Measurements from ENCODE around the gene AMH.

- TF ChIP-seq CTCF (conservative IDR thresholded peaks at IDR 0.05; ENCODE audit: low read depth, low read length) (peak; percentile 47), SMC3 (IDR thresholded peaks at IDR 0.05; ENCODE audit: low read depth, low read length) (no peak), POLR2A (IDR thresholded peaks at IDR 0.05; ENCODE audit: low read depth, low read length) (no peak), USF2 (IDR thresholded peaks at IDR 0.05; ENCODE audit: low read depth, low read length) (no peak), MAFK (IDR thresholded peaks at IDR 0.05; ENCODE audit: low read depth, low read length) (no peak), CEBPB (IDR thresholded peaks at IDR 0.05; ENCODE audit: low read depth, low read length) (no peak), RFX5 (IDR thresholded peaks at IDR 0.05; ENCODE audit: low read depth, low read length) (no peak), ELK1 (IDR thresholded peaks at IDR 0.05; ENCODE audit: borderline replicate concordance, low read depth, low read length) (no peak), RAD21 (IDR thresholded peaks at IDR 0.05; ENCODE audit: low read length) (peak; percentile 37; the same call in 1 of the 2 replicates), NFE2L2 (IDR thresholded peaks at IDR 0.05; ENCODE audit: low read depth, low read length) (no peak), MAZ (IDR thresholded peaks at IDR 0.05; ENCODE audit: borderline replicate concordance, low read depth, low read length) (no peak)
Observed at GRCh38 chr19:2261438-2262172, 12.5 kb downstream of the AMH start.

Data from IMR-90 (cell line).